ENCODE measurements around the gene BAIAP2.

BAIAP2 gene, protein sequence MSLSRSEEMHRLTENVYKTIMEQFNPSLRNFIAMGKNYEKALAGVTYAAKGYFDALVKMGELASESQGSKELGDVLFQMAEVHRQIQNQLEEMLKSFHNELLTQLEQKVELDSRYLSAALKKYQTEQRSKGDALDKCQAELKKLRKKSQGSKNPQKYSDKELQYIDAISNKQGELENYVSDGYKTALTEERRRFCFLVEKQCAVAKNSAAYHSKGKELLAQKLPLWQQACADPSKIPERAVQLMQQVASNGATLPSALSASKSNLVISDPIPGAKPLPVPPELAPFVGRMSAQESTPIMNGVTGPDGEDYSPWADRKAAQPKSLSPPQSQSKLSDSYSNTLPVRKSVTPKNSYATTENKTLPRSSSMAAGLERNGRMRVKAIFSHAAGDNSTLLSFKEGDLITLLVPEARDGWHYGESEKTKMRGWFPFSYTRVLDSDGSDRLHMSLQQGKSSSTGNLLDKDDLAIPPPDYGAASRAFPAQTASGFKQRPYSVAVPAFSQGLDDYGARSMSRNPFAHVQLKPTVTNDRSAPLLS

GRCh38 chr17:81034779-81035520 is at the start of gene BAIAP2:
BAIAP2 (plus strand) TSS chr17:81035151; CDS start chr17:81035255, 104 bp downstream.
- peak; percentile 80 for DNase-seq

DNA sequence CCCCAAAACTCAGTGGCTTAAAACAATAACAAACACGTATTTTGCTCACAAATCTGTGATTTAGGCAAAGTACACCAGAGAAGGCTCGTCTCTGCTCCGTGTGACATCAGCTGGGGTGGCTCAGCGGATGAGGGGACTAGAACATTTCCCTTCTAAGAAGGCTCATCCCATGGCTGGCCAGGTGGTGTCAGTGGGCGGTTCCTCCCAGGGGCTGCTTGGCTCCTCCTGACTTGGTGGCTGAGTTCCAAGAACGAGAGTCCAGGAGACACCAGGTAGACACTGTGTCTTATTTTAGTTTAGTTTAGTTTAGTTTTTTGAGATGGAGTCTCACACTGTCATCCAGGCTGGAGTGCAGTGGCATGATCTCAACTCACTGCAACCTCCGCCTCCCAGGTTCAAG is 48.9 kb upstream of the BAIAP2 start:
- DNase-seq: no peak

GRCh38 chr17:80986816-80987475 is 48.0 kb upstream of the BAIAP2 start:
- DNase-seq: peak; percentile 24

- no peak for DNase-seq
These were observed 47.0 kb upstream of the BAIAP2 start for GRCh38 chr17:80987941-80988461.

GRCh38 chr17:80989586-80989913 is 45.4 kb upstream of the BAIAP2 start:
- no peak for DNase-seq

GRCh38 chr17:80990921-80991644 is 43.9 kb upstream of the BAIAP2 start:
- DNase-seq: no peak

DNA sequence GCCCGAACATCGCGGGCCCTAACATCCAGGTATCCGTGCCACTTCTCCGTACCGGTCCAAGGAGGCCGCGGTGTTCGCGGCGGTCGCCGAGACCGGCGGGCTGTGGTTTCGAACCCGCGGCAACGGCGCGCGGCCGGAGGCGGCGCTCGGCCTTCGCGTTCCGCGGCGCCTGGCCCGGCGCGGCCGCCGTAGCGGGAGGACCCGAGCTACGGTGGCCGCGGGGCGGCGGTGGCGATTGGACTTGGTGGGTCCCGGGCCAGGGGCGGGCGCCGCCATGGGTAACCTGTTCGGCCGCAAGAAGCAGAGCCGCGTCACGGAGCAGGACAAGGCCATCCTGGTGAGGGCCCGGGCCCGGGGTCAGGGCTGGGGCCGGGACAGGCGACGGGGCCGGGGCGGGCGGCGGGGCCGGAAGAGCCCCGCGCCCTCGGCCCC is 43.3 kb upstream of the BAIAP2 start, which contains the start of gene CHMP6:
Gene CHMP6, plus strand, starts transcription at position 197 of the 432 bp plus-strand sequence. Its CDS starts 78 bp downstream, at position 275.
- peak; percentile 9 for DNase-seq

DNA sequence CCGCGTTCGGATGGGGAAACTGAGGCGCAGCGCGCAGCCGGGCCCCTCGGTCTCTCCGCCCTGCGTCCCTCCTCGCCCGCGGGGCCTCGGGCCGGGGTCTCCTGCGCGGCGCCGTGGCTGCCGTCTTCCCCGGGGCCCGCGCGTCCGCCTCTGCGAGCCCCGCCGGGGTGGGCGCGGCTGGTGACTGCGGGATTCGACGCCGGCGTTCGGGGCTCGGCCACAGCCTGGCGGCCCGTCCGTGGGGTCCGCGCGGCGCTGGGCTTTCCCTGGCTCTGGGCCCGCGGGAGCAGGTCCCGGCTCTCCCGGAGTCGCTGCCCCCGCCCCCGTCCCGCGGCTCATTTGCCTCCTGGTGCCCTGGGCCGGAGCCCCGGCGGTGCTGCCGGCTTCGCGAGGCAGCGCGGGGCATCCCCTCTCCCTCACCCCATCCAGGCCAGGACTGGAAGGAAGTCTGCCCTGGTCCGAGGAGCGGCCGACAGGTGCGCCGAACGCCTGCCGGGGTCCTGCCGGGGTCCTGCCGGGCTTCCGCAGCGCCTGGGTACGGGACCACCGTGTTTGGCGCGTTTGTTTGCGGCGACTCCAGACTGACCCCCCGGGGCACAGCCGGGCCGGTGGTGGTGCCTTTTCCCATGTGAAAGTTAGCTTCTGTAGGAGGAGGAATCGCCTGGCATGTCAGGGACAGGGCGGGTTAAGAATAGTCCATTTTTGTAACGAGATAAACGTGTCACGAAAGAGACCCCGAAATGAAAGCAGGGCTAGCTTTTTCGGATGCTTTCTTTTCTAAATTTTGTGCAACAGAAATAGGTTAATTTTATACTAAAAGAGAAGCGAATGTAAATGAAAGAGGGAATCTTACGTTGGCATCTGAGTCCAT is 42.6 kb upstream of the BAIAP2 start:
- DNase-seq: no peak

- DNase-seq: no peak
These were observed 41.9 kb upstream of the BAIAP2 start for GRCh38 chr17:80992948-80993624.

GRCh38 chr17:80995131-80995530 is 39.8 kb upstream of the BAIAP2 start:
- DNase-seq: no peak

DNA sequence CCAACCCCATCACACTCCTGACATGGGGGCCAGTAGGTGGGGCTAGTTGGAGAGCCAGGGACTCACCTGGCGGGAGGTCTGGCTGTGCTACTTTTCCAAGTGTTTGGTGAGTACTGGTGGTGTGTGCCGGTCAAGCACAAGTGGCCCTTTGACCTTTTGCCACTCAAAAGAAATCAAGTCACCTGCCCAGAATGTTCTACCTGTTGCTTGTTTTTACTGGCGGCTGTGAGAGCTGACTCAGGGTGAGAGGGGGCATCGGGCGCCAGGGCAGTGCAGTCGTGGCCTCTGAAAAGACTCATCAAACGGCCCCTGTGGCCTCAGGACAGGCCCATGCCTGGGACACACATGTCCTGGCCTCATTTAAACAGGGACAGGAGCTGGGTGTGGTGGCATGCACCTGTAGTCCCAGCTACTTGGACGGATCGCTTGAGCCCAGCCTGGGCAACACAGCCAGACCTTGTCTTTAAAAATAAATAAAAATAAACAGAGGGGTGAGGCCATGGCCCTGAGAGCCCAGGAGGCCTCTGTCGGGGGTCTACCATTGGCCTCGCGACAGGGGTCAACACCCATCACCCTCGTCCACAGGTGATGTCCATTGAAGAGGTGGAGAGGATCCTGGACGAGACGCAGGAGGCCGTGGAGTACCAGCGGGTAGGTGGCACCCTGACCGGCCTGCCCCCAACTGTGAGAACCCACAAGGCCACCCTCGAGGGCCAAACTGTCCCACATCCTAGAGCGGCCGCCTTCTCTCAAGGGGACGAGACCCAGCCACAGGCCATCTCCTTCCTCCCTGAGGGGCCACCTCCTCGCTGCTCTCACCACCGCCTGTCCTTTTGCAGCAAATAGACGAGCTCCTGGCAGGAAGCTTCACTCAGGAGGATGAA is 38.3 kb upstream of the BAIAP2 start:
- DNase-seq: no peak

- DNase-seq: peak; percentile 41
These were observed 37.4 kb upstream of the BAIAP2 start for GRCh38 chr17:80997424-80998117.

GRCh38 chr17:80998118-80998747 is 36.7 kb upstream of the BAIAP2 start:
- DNase-seq: no peak

- DNase-seq: no peak
These were observed 36.0 kb upstream of the BAIAP2 start for GRCh38 chr17:80998748-80999535.

GRCh38 chr17:80999536-81000333 is 35.2 kb upstream of the BAIAP2 start:
- DNase-seq: no peak

DNA sequence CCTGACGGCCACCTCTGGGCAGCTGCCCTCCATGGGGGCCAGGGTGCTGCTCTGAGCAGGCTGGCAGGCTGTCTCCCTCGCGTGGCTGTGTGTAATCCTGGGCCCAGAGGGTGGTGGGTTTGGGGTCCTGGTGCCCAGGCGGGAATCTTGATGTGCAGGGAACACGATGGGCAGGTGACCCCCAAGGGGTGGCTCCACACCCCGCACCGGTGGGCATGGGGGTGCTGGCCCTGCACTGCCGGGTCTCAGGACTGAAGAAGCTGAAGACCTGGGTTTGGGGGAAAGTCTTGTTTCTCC is 34.7 kb upstream of the BAIAP2 start:
- no peak for DNase-seq
